Smooth muscle cell (in vitro differentiated cells): ENCODE measurements around the gene KCTD4. TPM values are rescaled to one million over a fixed set of nuclear protein-coding genes. Genes with fewer than 3 reads are reported as not detected.

Source experiments
- DNase-seq: peaks from one replicate; lab custom pipeline; 2025; ENCODE audit not compliant: unreplicated experiment; lab: John Stamatoyannopoulos, UW
- H2AFZ ChIP-seq: fragments of 200-600 bp; sonication (generic); 2 replicates; pipeline ENCODE4 v1.6.0; 2016; ENCODE audit warnings: antibody characterized with exemption, low read depth, mild to moderate bottlenecking
- H3F3A ChIP-seq: fragments of 200-600 bp; sonication (generic); 2 replicates; pipeline ENCODE4 v1.6.0; 2017; ENCODE audit warnings: antibody characterized with exemption, low read depth
- H3K27ac ChIP-seq: fragments of 200-600 bp; sonication (generic); 2 replicates; pipeline ENCODE4 v1.5.1; 2016; ENCODE audit warnings: low read depth, mild to moderate bottlenecking
- H3K27me3 ChIP-seq: fragments of 200-600 bp; sonication (generic); 2 replicates; pipeline ENCODE4 v1.6.1; 2016; ENCODE audit warnings: low read depth, mild to moderate bottlenecking
- H3K36me3 ChIP-seq: fragments of 200-600 bp; sonication (generic); 2 replicates; pipeline ENCODE4 v1.5.1; 2016; ENCODE audit warnings: low read depth
- H3K4me1 ChIP-seq: fragments of 200-600 bp; sonication (generic); 2 replicates; pipeline ENCODE4 v1.5.1; 2016; ENCODE audit warnings: low read depth
- H3K4me2 ChIP-seq: fragments of 200-600 bp; sonication (generic); 2 replicates; pipeline ENCODE4 v1.6.0; 2016; ENCODE audit warnings: mild to moderate bottlenecking
- H3K4me3 ChIP-seq: fragments of 200-600 bp; sonication (generic); 2 replicates; pipeline ENCODE4 v1.5.1; 2016; ENCODE audit warnings: mild to moderate bottlenecking
- H3K79me2 ChIP-seq: fragments of 200-600 bp; sonication (generic); 2 replicates; pipeline ENCODE4 v1.6.0; 2016; ENCODE audit warnings: low read depth, mild to moderate bottlenecking
- H3K9ac ChIP-seq: fragments of 200-600 bp; sonication (generic); 2 replicates; pipeline ENCODE4 v1.6.0; 2016; ENCODE audit warnings: low read depth
- H3K9me3 ChIP-seq: fragments of 200-600 bp; sonication (generic); replicated peaks from 2 replicates; pipeline ENCODE4 v1.5.1; 2016; ENCODE audit warnings: low read depth
- H4K20me1 ChIP-seq: fragments of 200-600 bp; sonication (generic); 2 replicates; pipeline ENCODE4 v1.6.0; 2016; ENCODE audit warnings: low read depth
- WGBS: methylation state at CpG from one replicate; pipeline ENCODE4 v1.1.7; 2016; ENCODE audit warnings: low lambda C conversion rate; 5-methylcytosine and 5-hydroxymethylcytosine counted together
- polyA plus RNA-seq: library from polyadenylated mRNA; unstranded; fragments of >200 nt; fragmentation: Nextera tagmentation; extraction: Ambion mirVana; gene quantifications from 2 replicates; pipeline ENCODE4 v1.2.1, GENCODE V29; 2016
- total RNA-seq: library from RNA; depleted of rRNA; stranded (reverse); fragments of >200 nt; gene quantifications from 2 replicates; pipeline ENCODE4 v1.2.3, GENCODE V29; 2014
- TF ChIP-seq, protein P1 (sequence below): fragments of 200-600 bp; sonication (generic); IDR thresholded peaks from 2 replicates; pipeline ENCODE4 v1.5.1; 2017; ENCODE audit warnings: borderline replicate concordance, mild to moderate bottlenecking, antibody characterized with exemption; ENCODE audit not compliant: insufficient read depth, poor library complexity, severe bottlenecking

The KCTD4 gene
- total and polyA plus RNA-seq, 2 experiments from 2014 or later = not detected

DNA sequence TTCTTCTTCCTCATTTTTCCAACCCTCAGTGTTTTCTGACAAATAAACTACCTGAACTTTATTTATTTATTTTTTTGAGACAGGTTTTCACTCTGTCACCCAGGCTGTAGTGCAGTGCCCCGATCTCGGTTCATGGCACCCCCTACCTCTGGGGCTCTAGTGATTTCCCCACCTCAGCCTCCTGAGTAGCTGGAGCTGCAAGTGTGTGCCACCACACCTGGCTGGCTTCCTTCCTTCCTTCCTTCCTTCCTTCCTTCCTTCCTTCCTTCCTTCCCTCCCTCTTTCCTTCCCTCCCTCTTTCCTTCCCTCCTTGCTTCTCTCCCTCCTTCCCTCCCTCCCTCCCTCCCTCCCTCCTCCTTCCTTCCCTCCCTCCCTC is 32.3 kb downstream of the KCTD4 start:
- TF ChIP-seq, protein P1, sequence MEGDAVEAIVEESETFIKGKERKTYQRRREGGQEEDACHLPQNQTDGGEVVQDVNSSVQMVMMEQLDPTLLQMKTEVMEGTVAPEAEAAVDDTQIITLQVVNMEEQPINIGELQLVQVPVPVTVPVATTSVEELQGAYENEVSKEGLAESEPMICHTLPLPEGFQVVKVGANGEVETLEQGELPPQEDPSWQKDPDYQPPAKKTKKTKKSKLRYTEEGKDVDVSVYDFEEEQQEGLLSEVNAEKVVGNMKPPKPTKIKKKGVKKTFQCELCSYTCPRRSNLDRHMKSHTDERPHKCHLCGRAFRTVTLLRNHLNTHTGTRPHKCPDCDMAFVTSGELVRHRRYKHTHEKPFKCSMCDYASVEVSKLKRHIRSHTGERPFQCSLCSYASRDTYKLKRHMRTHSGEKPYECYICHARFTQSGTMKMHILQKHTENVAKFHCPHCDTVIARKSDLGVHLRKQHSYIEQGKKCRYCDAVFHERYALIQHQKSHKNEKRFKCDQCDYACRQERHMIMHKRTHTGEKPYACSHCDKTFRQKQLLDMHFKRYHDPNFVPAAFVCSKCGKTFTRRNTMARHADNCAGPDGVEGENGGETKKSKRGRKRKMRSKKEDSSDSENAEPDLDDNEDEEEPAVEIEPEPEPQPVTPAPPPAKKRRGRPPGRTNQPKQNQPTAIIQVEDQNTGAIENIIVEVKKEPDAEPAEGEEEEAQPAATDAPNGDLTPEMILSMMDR = no peak
- no peaks in the 10 kb centered on the region for H3K4me1 ChIP-seq
- H3K27ac ChIP-seq = no peak overlapping the region

DNA sequence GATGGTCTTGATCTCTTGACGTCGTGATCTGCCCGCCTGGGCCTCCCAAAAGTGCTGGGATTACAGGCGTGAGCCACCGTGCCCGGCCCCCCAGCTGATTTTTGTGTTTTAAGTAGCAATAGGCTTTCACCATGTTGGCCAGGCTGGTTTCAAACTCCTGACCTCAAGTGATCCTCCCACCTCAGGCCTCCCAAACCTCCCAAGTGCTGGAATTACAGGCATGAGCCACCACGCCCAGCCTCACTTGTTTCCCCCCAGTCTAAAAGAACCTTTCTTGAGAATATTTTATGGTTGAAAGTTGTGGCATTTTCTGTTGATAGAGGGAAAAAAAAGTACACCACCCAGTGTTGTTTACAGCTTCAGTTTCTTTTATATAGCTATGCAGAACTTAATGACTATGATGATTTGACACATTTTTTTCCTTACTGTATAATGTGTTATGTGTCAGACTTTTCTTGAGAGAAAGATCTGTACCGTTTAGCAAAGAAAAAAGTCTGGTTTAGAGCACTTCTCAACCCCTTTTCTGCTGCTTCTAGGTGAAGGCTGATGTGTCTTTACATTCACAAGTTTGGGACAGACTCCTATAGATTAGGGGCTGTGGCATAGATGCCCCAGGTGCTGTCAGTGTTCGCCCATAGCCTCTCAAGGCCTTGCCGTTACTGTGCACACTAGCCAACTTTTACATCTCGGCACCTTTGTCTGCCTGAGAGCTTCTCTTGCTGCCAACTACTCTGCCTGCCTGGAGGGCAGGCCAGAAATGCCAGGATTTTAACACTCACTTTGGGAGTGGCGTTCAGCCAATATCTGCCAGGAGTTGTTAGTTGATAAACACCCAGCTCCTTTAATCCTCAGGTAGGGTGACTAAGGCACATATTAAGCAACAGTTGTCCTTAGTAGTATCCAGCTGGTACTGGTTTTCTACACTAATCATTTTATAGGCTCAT is 33.0 kb downstream of the KCTD4 start:
- no peaks in the 10 kb centered on the region for H3K4me1 ChIP-seq
- TF ChIP-seq, protein P1 = no peak
- no peak overlapping the region for H3K9ac ChIP-seq
- WGBS = 92% methylated on average over 12 of the region's 12 CpGs
- H3K9me3 ChIP-seq = no peaks in the 10 kb centered on the region
- no peaks in the 10 kb centered on the region for H3K36me3 ChIP-seq
- no peaks in the 10 kb centered on the region for H3F3A ChIP-seq
- DNase-seq = no peak
- no peak overlapping the region for H3K4me3 ChIP-seq
- H3K27ac ChIP-seq = no peak overlapping the region
- no peak overlapping the region for H3K4me2 ChIP-seq
- H3K27me3 ChIP-seq = no peaks in the 10 kb centered on the region
- H3K79me2 ChIP-seq = peaks cover 4% of the 10 kb centered on the region
- H2AFZ ChIP-seq = no peak overlapping the region
- no peaks in the 10 kb centered on the region for H4K20me1 ChIP-seq

More for the DNA sequence above, 32.3 kb downstream of the KCTD4 start:
- no peak for DNase-seq
- Histone ChIP-seq H3K79me2 (peaks cover 4% of the 10 kb centered on the region), H3K9ac (no peak overlapping the region), H3K4me2 (no peak overlapping the region), H3K36me3 (no peaks in the 10 kb centered on the region), H3F3A (no peaks in the 10 kb centered on the region), H2AFZ (no peak overlapping the region), H4K20me1 (no peaks in the 10 kb centered on the region), H3K27me3 (no peaks in the 10 kb centered on the region), H3K4me3 (no peak overlapping the region), H3K9me3 (no peaks in the 10 kb centered on the region)
- WGBS = 100% methylated on average over 2 of the region's 2 CpGs

DNA sequence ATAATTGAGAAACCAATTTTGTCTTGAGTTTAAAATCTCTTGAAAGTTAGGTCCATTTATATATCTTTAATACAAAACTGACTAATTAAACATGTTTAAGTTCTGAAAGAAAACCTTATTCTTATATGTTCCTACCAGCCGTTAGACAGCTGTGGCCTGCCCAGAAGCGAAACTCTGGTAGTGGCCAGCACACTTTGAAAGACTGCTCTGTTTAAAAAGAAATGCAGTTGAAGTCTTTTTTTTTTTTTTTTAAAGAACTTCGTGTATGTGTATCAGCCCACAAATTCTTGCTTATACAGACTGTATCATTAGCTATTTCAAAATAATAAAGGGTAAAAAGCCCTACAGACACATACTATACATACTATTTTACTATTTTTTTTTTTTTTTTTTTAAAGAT is 34.0 kb downstream of the KCTD4 start:
- no peaks in the 10 kb centered on the region for H3K79me2 ChIP-seq
- no peaks in the 10 kb centered on the region for H3K4me1 ChIP-seq
- WGBS = 93% methylated on average over 3 of the region's 3 CpGs
- H3K27ac ChIP-seq = no peak overlapping the region
- H3K9ac ChIP-seq = no peak overlapping the region
- no peak overlapping the region for H2AFZ ChIP-seq
- H3K4me3 ChIP-seq = no peak overlapping the region
- peaks cover 7% of the 10 kb centered on the region for H3F3A ChIP-seq
- no peaks in the 10 kb centered on the region for H4K20me1 ChIP-seq
- H3K4me2 ChIP-seq = no peak overlapping the region
- TF ChIP-seq, protein P1 = no peak
- no peak for DNase-seq
- no peaks in the 10 kb centered on the region for H3K9me3 ChIP-seq
- H3K27me3 ChIP-seq = no peaks in the 10 kb centered on the region
- no peaks in the 10 kb centered on the region for H3K36me3 ChIP-seq

DNA sequence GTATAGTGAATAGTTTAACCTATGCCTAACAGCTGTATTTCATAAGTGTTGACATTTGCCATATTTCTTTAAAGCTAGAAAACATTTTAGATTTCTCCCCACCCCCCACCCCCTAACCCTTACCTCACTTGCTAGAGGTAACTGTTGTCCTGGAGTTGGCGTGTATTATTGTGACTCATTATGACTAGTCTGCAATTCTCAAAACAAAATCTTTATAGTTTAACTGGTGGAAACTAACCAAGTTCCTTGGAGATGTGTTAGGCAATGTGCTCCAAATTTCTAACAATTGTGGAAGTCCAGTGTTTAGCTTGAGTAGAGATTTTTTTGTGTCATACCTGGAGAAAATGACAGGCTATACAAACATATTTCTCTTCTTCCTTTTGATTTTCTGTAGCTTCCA is 38.0 kb downstream of the KCTD4 start:
- peak overlapping the region; percentile 87 for H3K27ac ChIP-seq
- H4K20me1 ChIP-seq = no peaks in the 10 kb centered on the region

More for the DNA sequence above, 38.0 kb downstream of the KCTD4 start:
- Histone ChIP-seq H3K9me3 (no peaks in the 10 kb centered on the region), H3K9ac (peak overlapping the region; percentile 40), H3K4me3 (no peak overlapping the region), H3K79me2 (no peaks in the 10 kb centered on the region), H3F3A (peaks cover 7% of the 10 kb centered on the region), H3K36me3 (peaks cover 5% of the 10 kb centered on the region), H3K27me3 (no peaks in the 10 kb centered on the region), H2AFZ (no peak overlapping the region), H3K4me2 (peak overlapping the region; percentile 26), H3K4me1 (no peaks in the 10 kb centered on the region)
- TF ChIP-seq, protein P1 = no peak
- WGBS = 22% methylated on average over 1 of the region's 1 CpG
- DNase-seq = no peak
